Uterus (tissue), 4 donors: Measurements from ENCODE around the gene TPI1. TPM values are rescaled to one million over a fixed set of nuclear protein-coding genes. Genes with fewer than 3 reads are reported as not detected.

ENCODE experiments used
- DNase-seq, 2 donors: peaks; one replicate each; pipeline ENCODE4 v3.0.0-alpha.2; 2019 to 2020
- H3K27ac ChIP-seq, 2 donors: fragments of 200-600 bp; sonication (generic); 1 replicate in 1 of 2; 2 replicates in 1 of 2; pipeline ENCODE4 v1.5.1; 2016 to 2018
- H3K27me3 ChIP-seq, 2 donors: fragments of 200-600 bp; sonication (generic); one replicate each; pipeline ENCODE4 v1.5.1; 2018 to 2019; ENCODE audit warnings: control low read depth in 1 of 2
- H3K36me3 ChIP-seq, 2 donors: fragments of 200-600 bp; sonication (generic); one replicate each; pipeline ENCODE4 v1.5.1; 2019; ENCODE audit warnings: control low read depth in 1 of 2
- H3K4me1 ChIP-seq, 2 donors: fragments of 200-600 bp; sonication (generic); one replicate each; pipeline ENCODE4 v1.5.1; 2018 to 2019; ENCODE audit warnings: control low read depth in 1 of 2
- H3K4me3 ChIP-seq, 2 donors: fragments of 200-600 bp; sonication (generic); 1 replicate in 1 of 2; 2 replicates in 1 of 2; pipeline ENCODE4 v1.5.1; 2018 to 2019; ENCODE audit warnings: mild to moderate bottlenecking in 1 of 2
- H3K9me3 ChIP-seq, 2 donors: fragments of 200-600 bp; sonication (generic); one replicate each; pipeline ENCODE4 v1.5.1; 2019; ENCODE audit warnings: control low read depth in 1 of 2
- POLR2A ChIP-seq, 2 donors: fragments of 450-650 bp; IDR thresholded peaks; one replicate each; pipeline ENCODE4 v1.6.1; 2016; ENCODE audit warnings: antibody characterized with exemption in 2 of 2, mild to moderate bottlenecking in 1 of 2, moderate library complexity in 1 of 2
- intact Hi-C: fragments of 100-400 bp; cut with DNase I; formaldehyde crosslinking; loops from one replicate; pipeline ENCODE4 v1.15.1; 2023; ENCODE audit warnings: low total_unique reads
- total RNA-seq, 4 donors: library from RNA; depleted of rRNA in 3 of 4; stranded (reverse); fragments of >200 nt in 3 of 4; gene quantifications; one replicate each; pipeline versions ENCODE4 v1.1.0 to v1.2.4, GENCODE V29; 2014 to 2023
- TF ChIP-seq, protein P1 (sequence below), 4 experiments: fragments of 200-600 bp in 2 of 4; fragments of 450-650 bp in 2 of 4; sonication (generic) in 2 of 4; IDR thresholded peaks; one replicate each; pipeline ENCODE4 v1.5.1; 2016 to 2019; ENCODE audit warnings: antibody characterized with exemption in 4 of 4, mild to moderate bottlenecking in 2 of 4, moderate library complexity in 1 of 4
- donor health status: DM: yes; HTN: yes; CAD: no.

The TPI1 gene
- total RNA-seq, 4 donors from 2014 or later: 159 to 307 (median 240) TPM

DNA sequence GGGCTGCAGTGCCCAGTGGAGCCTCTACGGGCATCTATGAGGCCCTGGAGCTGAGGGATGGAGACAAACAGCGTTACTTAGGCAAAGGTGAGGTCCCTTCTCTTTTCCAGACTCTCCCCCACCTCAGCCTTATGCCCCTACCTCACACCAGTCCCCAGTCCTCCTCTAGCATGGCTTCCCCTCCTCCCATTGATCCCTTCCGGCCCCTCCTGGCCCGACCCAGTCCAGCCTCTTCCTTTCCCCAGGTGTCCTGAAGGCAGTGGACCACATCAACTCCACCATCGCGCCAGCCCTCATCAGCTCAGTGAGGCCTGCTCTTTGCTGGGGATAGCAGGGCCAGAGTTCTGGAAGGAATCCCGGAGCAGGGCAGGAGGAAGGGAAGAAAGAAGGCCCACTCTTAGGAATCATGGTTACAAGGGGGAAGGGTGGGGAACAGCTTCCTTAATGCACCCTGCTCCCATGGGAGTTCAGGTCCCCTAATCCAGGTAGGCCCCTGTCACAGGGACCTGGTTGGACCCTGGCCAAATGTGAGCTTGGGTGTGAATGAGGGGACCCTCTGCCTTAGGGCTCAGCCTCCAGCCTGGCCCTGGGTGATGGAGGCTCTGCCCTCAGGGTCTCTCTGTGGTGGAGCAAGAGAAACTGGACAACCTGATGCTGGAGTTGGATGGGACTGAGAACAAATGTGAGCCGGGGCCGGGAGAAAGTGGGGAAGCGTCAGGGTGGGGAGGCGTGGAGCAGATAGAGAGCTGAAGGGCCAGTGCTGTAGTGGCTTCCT lies 49.3 kb downstream of the TPI1 start:
- Histone ChIP-seq H3K4me3 (no peak overlapping the region), H3K36me3 (no peaks in the 10 kb centered on the region), H3K27me3 (no peaks in the 10 kb centered on the region), H3K4me1 (no peaks in the 10 kb centered on the region), H3K27ac (peak overlapping the region in 1 of 2 donors; percentile 2), H3K9me3 (no peaks in the 10 kb centered on the region)
- DNase-seq: no peak
- intact Hi-C loops: no loop called here
- TF ChIP-seq, protein P1, sequence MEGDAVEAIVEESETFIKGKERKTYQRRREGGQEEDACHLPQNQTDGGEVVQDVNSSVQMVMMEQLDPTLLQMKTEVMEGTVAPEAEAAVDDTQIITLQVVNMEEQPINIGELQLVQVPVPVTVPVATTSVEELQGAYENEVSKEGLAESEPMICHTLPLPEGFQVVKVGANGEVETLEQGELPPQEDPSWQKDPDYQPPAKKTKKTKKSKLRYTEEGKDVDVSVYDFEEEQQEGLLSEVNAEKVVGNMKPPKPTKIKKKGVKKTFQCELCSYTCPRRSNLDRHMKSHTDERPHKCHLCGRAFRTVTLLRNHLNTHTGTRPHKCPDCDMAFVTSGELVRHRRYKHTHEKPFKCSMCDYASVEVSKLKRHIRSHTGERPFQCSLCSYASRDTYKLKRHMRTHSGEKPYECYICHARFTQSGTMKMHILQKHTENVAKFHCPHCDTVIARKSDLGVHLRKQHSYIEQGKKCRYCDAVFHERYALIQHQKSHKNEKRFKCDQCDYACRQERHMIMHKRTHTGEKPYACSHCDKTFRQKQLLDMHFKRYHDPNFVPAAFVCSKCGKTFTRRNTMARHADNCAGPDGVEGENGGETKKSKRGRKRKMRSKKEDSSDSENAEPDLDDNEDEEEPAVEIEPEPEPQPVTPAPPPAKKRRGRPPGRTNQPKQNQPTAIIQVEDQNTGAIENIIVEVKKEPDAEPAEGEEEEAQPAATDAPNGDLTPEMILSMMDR (IDR thresholded peaks at IDR 0.05): no peak
- TF ChIP-seq POLR2A (IDR thresholded peaks at IDR 0.05): no peak

DNA sequence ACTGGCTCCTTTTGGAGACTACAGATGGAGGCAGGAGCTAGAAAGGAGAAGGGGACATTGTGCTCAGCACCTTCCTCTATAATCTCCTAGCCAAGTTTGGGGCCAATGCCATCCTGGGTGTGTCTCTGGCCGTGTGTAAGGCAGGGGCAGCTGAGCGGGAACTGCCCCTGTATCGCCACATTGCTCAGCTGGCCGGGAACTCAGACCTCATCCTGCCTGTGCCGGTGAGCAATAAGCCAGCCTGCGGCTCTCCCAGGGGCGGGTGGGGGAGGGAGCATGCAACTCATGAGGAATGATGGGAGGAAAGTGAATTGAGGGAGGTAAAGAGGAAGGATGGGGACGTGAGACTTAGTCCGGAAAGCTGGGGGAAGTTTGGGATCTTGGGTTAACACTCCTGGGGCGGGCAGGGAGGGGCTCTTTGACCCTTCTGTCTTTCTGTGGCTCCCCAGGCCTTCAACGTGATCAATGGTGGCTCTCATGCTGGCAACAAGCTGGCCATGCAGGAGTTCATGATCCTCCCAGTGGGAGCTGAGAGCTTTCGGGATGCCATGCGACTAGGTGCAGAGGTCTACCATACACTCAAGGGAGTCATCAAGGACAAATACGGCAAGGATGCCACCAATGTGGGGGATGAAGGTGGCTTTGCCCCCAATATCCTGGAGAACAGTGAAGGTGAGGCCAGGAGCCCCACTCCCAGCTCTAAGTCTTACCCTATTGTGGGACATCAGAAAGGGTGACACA lies 50.3 kb downstream of the TPI1 start:
- no peaks in the 10 kb centered on the region for H3K4me1 ChIP-seq
- TF ChIP-seq POLR2A (IDR thresholded peaks at IDR 0.05): no peak
- TF ChIP-seq, protein P1 (IDR thresholded peaks at IDR 0.05): no peak
- H3K27ac ChIP-seq: no peak overlapping the region
- intact Hi-C loops: no loop called here
- no peaks in the 10 kb centered on the region for H3K36me3 ChIP-seq
- DNase-seq: no peak
- no peaks in the 10 kb centered on the region for H3K9me3 ChIP-seq
- H3K4me3 ChIP-seq: no peak overlapping the region
- H3K27me3 ChIP-seq: no peaks in the 10 kb centered on the region

DNA sequence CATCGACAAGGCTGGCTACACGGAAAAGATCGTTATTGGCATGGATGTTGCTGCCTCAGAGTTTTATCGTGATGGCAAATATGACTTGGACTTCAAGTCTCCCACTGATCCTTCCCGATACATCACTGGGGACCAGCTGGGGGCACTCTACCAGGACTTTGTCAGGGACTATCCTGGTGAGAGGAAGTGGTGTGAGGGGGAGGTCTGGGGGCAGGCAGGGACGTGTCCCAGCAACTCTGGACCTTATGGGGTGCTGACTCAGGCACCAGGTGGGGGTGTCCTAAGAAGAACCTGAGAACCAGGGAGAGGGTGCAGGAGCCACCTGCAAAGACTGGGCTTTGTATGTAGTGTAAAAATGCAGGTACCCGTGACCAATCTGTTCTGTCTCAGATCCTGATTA lies 52.3 kb downstream of the TPI1 start:
- H3K4me1 ChIP-seq: peaks cover under 1 to 2% of the 10 kb centered on the region in 2 donors
- no peak for DNase-seq
- H3K27ac ChIP-seq: no peak overlapping the region
- no peaks in the 10 kb centered on the region for H3K9me3 ChIP-seq
- intact Hi-C loops: no loop called here
- no peaks in the 10 kb centered on the region for H3K27me3 ChIP-seq
- H3K36me3 ChIP-seq: no peaks in the 10 kb centered on the region
- TF ChIP-seq, protein P1 (IDR thresholded peaks at IDR 0.05): no peak
- TF ChIP-seq POLR2A (IDR thresholded peaks at IDR 0.05): no peak
- no peak overlapping the region for H3K4me3 ChIP-seq

Other genes with a start within 250 kb of the TPI1 start
- 1 to 10 TPM in 1 of 4 donors, under 1 TPM in 1, not detected in 2; 0.61 to 1.3 TPM for gene LPAR5, start 231.6 kb upstream of the TPI1 start, total RNA-seq
- 1 to 10 TPM in 2 of 4 donors, under 1 TPM in 1, not detected in 1; 0.35 to 1.6 (median 1.5) TPM for gene ACRBP, start 220.1 kb upstream of the TPI1 start, total RNA-seq
- 100 to 1,000 TPM in 1 of 4 donors, 10 to 100 TPM in 3; 25.2 to 180 (median 62.0) TPM for gene ING4, start 204.4 kb upstream of the TPI1 start, total RNA-seq
- 10 to 100 TPM; 13.6 to 71.3 (median 33.1) TPM for gene ZNF384, start 178.2 kb upstream of the TPI1 start, total RNA-seq
- gene PIANP, start 166.7 kb upstream of the TPI1 start, total RNA-seq: 10 to 100 TPM in 1 of 4 donors, 1 to 10 TPM in 1, under 1 TPM in 1, not detected in 1; 0.55 to 11.5 (median 1.5) TPM
- 10 to 100 TPM; 35.6 to 50.3 (median 37.7) TPM for gene COPS7A, start 143.5 kb upstream of the TPI1 start, total RNA-seq
- 100 to 1,000 TPM; 124 to 408 (median 147) TPM for gene MLF2, start 114.4 kb upstream of the TPI1 start, total RNA-seq
- 100 to 1,000 TPM; 105 to 853 (median 140) TPM for gene PTMS, start 101.2 kb upstream of the TPI1 start, total RNA-seq
- gene LAG3, start 95.0 kb upstream of the TPI1 start, total RNA-seq: 10 to 100 TPM in 1 of 4 donors, 1 to 10 TPM in 2, under 1 TPM in 1; 0.41 to 14.6 (median 4.0) TPM
- gene CD4, start 78.0 kb upstream of the TPI1 start, total RNA-seq: 10 to 100 TPM in 2 of 4 donors, 1 to 10 TPM in 2; 1.0 to 24.3 (median 10.4) TPM
- 10 to 100 TPM in 1 of 4 donors, 1 to 10 TPM in 2, under 1 TPM in 1; 0.29 to 23.1 (median 3.4) TPM for gene GPR162, start 45.7 kb upstream of the TPI1 start, total RNA-seq
- 10 to 100 TPM; 27.4 to 90.1 (median 59.9) TPM for gene P3H3, start 39.1 kb upstream of the TPI1 start, total RNA-seq
- gene GNB3, start 26.6 kb upstream of the TPI1 start, total RNA-seq: 10 to 100 TPM in 1 of 4 donors, 1 to 10 TPM in 1, under 1 TPM in 1, not detected in 1; under 0.01 to 18.3 (median 2.7) TPM
- 1 to 10 TPM in 1 of 4 donors, under 1 TPM in 1, not detected in 2; 0.76 to 9.6 TPM for gene CDCA3, start 16.2 kb upstream of the TPI1 start, total RNA-seq
- gene USP5, start 15.4 kb upstream of the TPI1 start, total RNA-seq: 10 to 100 TPM; 37.1 to 68.6 (median 52.8) TPM
- 10 to 100 TPM in 1 of 4 donors, 1 to 10 TPM in 3; 2.8 to 11.3 (median 5.0) TPM for gene SPSB2, start 5.8 kb downstream of the TPI1 start, total RNA-seq
- 10 to 100 TPM in 2 of 4 donors, 1 to 10 TPM in 1, under 1 TPM in 1; 0.29 to 13.5 (median 10.6) TPM for gene LRRC23, start 37.3 kb downstream of the TPI1 start, total RNA-seq
- 10 to 100 TPM in 3 of 4 donors, 1 to 10 TPM in 1; 9.7 to 84.7 (median 24.4) TPM for gene ENO2, start 47.0 kb downstream of the TPI1 start, total RNA-seq
- 100 to 1,000 TPM in 1 of 4 donors, 10 to 100 TPM in 3; 10.8 to 283 (median 28.7) TPM for gene ATN1, start 60.4 kb downstream of the TPI1 start, total RNA-seq
- not detected for gene RNU7-1, start 76.3 kb downstream of the TPI1 start, total RNA-seq
- gene C12orf57, start 76.5 kb downstream of the TPI1 start, total RNA-seq: 1,000 to 10,000 TPM in 2 of 4 donors, 100 to 1,000 TPM in 2; 259 to 2,496 (median 1,289) TPM
- 10 to 100 TPM in 2 of 4 donors, under 1 TPM in 2; 0.59 to 19.8 (median 5.9) TPM for gene PTPN6, start 83.8 kb downstream of the TPI1 start, total RNA-seq
- 100 to 1,000 TPM; 129 to 167 (median 145) TPM for gene PHB2, start 103.1 kb downstream of the TPI1 start, total RNA-seq
- gene EMG1, start 103.4 kb downstream of the TPI1 start, total RNA-seq: 10 to 100 TPM; 25.9 to 62.8 (median 44.0) TPM
- 10 to 100 TPM; 10.2 to 45.1 (median 17.1) TPM for gene LPCAT3, start 150.9 kb downstream of the TPI1 start, total RNA-seq
- gene C1S, start 193.2 kb downstream of the TPI1 start, total RNA-seq: 100 to 1,000 TPM; 172 to 554 (median 468) TPM
- gene C1R, start 224.9 kb downstream of the TPI1 start, total RNA-seq: 100 to 1,000 TPM; 128 to 571 (median 411) TPM
- gene C1RL, start 241.7 kb downstream of the TPI1 start, total RNA-seq: 100 to 1,000 TPM in 1 of 4 donors, 10 to 100 TPM in 3; 15.4 to 121 (median 37.4) TPM